Fibroblast of mammary gland (primary cell): ENCODE results near the gene MAVS.
A peak's percentile ranks its signal among the peaks of the same experiment; 100 is the strongest.

ENCODE experiments used
- DNase-seq: peaks from one replicate; pipeline ENCODE4 v3.0.0-alpha.2; 2010; ENCODE audit warnings: low read depth
- H3K4me3 ChIP-seq: 2 replicates; pipeline ENCODE4 v1.5.1; 2011; ENCODE audit warnings: low read depth, mild to moderate bottlenecking, low read length, moderate library complexity; ENCODE audit not compliant: control insufficient read depth
- CTCF ChIP-seq: conservative IDR thresholded peaks from 2 replicates; pipeline ENCODE4 v1.5.1; 2011; ENCODE audit warnings: low read depth, low read length, inconsistent platforms; ENCODE audit not compliant: control insufficient read depth, insufficient read depth

Gene MAVS

GRCh38 chr20:3922223-3922982 lies 75.8 kb downstream of the MAVS start:
- no peak overlapping the region for H3K4me3 ChIP-seq

GRCh38 chr20:3922983-3923339 lies 76.3 kb downstream of the MAVS start:
- TF ChIP-seq CTCF = no peak
- DNase-seq = no peak
- no peak overlapping the region for H3K4me3 ChIP-seq

More at GRCh38 chr20:3922223-3922982, 75.8 kb downstream of the MAVS start:
- no peak for TF ChIP-seq CTCF
- DNase-seq = no peak

GRCh38 chr20:3923818-3924217 lies 77.2 kb downstream of the MAVS start:
- H3K4me3 ChIP-seq = no peak overlapping the region
- DNase-seq = peak; percentile 65
- TF ChIP-seq CTCF = no peak

GRCh38 chr20:3924304-3925112 lies 77.9 kb downstream of the MAVS start:
- DNase-seq = peak; percentile 43
- peak; percentile 5 for TF ChIP-seq CTCF
- H3K4me3 ChIP-seq = no peak overlapping the region

- H3K4me3 ChIP-seq = no peak overlapping the region
- TF ChIP-seq CTCF = no peak
- DNase-seq = no peak
Observed at GRCh38 chr20:3925113-3925695, 78.6 kb downstream of the MAVS start.
